Measurements from ENCODE around the gene ASTN2.

ASTN2 gene

GRCh38 chr9:117415358-117415914 lies 579 bp upstream of the ASTN2 start:
- no peak for DNase-seq (ENCODE audit: low read depth in 2 of 3, low spot score in 2 of 3)

- DNase-seq (ENCODE audit: low read depth in 2 of 3, low spot score in 2 of 3) = no peak
These were observed 494 bp downstream of the ASTN2 start for GRCh38 chr9:117414220-117414905.

- no peak for DNase-seq (ENCODE audit: low read depth in 2 of 3, low spot score in 2 of 3)
These were observed 1.3 kb downstream of the ASTN2 start for GRCh38 chr9:117413346-117414219.

GRCh38 chr9:117412841-117413240 lies 2.0 kb downstream of the ASTN2 start:
- no peak for DNase-seq (ENCODE audit: low read depth in 2 of 3, low spot score in 2 of 3)

GRCh38 chr9:117412006-117412715 lies 2.7 kb downstream of the ASTN2 start:
- DNase-seq (ENCODE audit: low read depth in 2 of 3, low spot score in 2 of 3) = no peak

- no peak for DNase-seq (ENCODE audit: low read depth in 2 of 3, low spot score in 2 of 3)
These were observed 3.3 kb downstream of the ASTN2 start for GRCh38 chr9:117411547-117411946.

- no peak for DNase-seq (ENCODE audit: low read depth in 2 of 3, low spot score in 2 of 3)
These were observed 5.5 kb downstream of the ASTN2 start for GRCh38 chr9:117409321-117409720.

GRCh38 chr9:117407436-117408022 lies 7.3 kb downstream of the ASTN2 start:
- DNase-seq (ENCODE audit: low read depth in 2 of 3, low spot score in 2 of 3) = no peak

GRCh38 chr9:117405950-117406705 lies 8.7 kb downstream of the ASTN2 start:
- no peak for DNase-seq (ENCODE audit: low read depth in 2 of 3, low spot score in 2 of 3)

- DNase-seq (ENCODE audit: low read depth in 2 of 3, low spot score in 2 of 3) = no peak
These were observed 11.0 kb downstream of the ASTN2 start for GRCh38 chr9:117403848-117404247.

GRCh38 chr9:117403403-117403811 lies 11.4 kb downstream of the ASTN2 start:
- no peak for DNase-seq (ENCODE audit: low read depth in 2 of 3, low spot score in 2 of 3)

- no peak for DNase-seq (ENCODE audit: low read depth in 2 of 3, low spot score in 2 of 3)
These were observed 14.7 kb downstream of the ASTN2 start for GRCh38 chr9:117400171-117400570.

GRCh38 chr9:117395151-117395650 lies 19.7 kb downstream of the ASTN2 start:
- no peak for DNase-seq (ENCODE audit: low read depth in 2 of 3, low spot score in 2 of 3)

GRCh38 chr9:117394655-117395054 lies 20.2 kb downstream of the ASTN2 start:
- DNase-seq (ENCODE audit: low read depth in 2 of 3, low spot score in 2 of 3) = no peak

- no peak for DNase-seq (ENCODE audit: low read depth in 2 of 3, low spot score in 2 of 3)
These were observed 21.9 kb downstream of the ASTN2 start for GRCh38 chr9:117392992-117393391.

- no peak for DNase-seq (ENCODE audit: low read depth in 2 of 3, low spot score in 2 of 3)
These were observed 27.4 kb downstream of the ASTN2 start for GRCh38 chr9:117387422-117387821.

- no peak for DNase-seq (ENCODE audit: low read depth in 2 of 3, low spot score in 2 of 3)
These were observed 35.5 kb downstream of the ASTN2 start for GRCh38 chr9:117379341-117379740.

- DNase-seq (ENCODE audit: low read depth in 2 of 3, low spot score in 2 of 3) = no peak
These were observed 37.8 kb downstream of the ASTN2 start for GRCh38 chr9:117377046-117377445.

GRCh38 chr9:117375956-117376355 lies 38.9 kb downstream of the ASTN2 start:
- no peak for DNase-seq (ENCODE audit: low read depth in 2 of 3, low spot score in 2 of 3)

- no peak for DNase-seq (ENCODE audit: low read depth in 2 of 3, low spot score in 2 of 3)
These were observed 40.7 kb downstream of the ASTN2 start for GRCh38 chr9:117374076-117374725.
